GM19023 (cell line): ENCODE data around the gene SACM1L.
"Not testable (repeated sequence)": the region's sequence is repeated elsewhere in the genome, so short reads cannot be mapped to it uniquely, and the experiment has no call there.

Experiments used
- ATAC-seq: cut with Tn5 transposase; IDR thresholded peaks from one replicate; pipeline ENCODE4 v1.9.1; 2021; ENCODE audit warnings: mild to moderate bottlenecking, moderate library complexity; ENCODE audit not compliant: unreplicated experiment

The SACM1L gene

GRCh38 chr3:45741247-45741646 lies 52.1 kb downstream of the SACM1L start:
- no peak for ATAC-seq

- no peak for ATAC-seq
These were observed 52.7 kb downstream of the SACM1L start for GRCh38 chr3:45741742-45742460.

DNA sequence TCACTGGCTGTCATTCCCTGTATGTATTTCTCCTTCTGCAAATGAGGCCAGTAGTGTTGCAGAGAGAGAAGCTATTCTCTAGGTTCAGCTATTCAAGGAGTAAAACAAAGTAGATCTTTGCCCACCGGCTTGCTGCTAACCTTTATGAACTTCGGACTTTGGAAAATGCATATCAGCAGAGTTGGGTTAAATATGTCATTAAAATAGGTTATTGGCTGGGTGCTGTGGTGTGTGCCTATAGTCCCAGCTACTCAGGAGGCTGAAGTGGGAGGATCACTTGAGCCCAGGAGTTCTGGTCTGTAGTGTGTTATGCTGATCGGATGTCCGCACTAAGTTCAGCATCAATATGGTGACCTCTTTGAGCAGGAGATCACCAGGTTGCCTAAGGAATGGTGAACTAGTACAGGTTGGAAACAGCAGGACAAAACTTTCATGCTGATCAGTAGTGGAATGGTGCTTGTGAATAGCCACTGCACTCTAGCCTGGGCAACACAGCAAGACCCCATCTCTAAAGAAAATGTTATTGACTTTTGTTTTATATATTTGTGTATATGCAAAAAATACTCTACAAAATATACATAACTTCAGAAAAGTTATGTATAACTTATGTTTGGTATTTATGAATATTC lies 53.4 kb downstream of the SACM1L start:
- ATAC-seq = no peak

DNA sequence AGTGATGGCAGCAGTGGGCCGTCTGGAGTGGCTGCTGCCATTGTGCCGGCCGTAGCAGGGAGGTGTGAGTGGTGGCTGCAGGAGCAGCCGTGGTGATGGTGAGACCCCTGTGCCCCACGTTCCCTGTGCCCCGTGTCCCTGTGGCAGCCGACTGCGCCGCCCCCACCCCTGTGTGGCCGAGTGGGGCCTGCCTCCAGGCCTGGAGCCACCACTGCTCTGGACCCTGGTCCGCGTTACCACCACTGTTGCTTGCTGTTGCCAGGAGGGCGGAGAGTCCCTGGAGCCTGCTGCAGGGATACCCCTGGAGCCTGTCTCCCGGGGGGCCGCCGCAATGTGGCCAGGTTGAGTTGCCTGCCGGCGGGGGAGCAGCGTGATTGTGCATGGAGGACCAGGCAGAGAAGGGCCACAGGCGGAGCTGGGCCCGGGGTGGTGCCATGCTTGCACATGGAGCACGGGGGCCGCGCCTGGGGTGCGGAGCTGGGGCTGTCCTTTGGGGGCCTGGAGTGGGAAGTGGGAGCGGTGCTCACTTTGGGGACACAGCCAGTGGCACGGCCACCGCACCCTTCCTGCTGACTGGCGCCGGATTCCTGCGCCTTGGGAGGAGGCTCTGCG lies 57.1 kb downstream of the SACM1L start:
- no peak for ATAC-seq

GRCh38 chr3:45746777-45747622 lies 57.8 kb downstream of the SACM1L start:
- no peak for ATAC-seq

GRCh38 chr3:45748068-45748467 lies 58.9 kb downstream of the SACM1L start:
- ATAC-seq = no peak

DNA sequence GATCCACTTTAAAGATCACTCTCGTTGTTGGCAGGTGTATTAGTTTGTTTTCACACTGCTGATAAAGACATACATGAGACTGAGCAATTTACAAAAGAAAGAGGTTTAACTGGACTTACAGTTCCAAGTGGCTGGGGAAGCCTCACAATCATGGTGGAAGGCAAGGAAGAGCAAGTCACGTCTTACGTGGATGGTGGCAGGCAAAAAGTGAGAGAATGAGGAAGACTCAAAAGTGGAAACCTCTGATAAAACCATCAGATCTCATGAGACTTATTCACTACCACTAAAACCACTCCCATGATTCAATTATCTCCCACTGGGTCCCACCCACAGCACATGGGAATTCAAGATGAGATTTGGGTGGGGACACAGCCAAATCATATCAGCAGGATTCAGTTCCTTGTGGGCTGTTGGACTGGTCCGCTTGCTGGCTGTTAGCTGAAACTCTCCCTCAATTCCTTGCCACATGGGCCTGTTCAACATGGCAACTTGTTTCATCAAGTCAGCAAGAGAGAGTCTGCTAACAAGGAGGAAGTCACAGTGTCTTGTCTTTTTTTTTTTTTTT lies 59.9 kb downstream of the SACM1L start:
- not testable (repeated sequence) for ATAC-seq

DNA sequence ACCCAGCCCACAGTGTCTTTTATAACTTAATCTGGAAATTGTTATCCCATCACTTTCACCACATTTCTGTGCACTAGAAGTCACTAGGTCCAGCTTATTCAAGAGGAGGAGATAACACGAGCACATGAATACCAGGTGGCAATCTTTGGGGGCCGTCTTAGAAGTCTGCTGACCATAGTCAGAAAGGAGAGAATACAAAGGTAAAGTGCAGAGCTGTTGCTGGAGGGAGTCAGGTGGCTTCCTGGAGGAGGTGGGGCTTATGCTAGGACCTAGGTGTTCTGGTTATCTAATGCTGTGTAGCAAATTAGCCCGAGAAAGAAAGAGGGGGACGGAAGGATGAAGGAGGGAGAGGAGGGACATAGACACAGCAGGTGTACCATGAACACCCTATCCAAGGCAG lies 60.7 kb downstream of the SACM1L start:
- ATAC-seq = no peak

DNA sequence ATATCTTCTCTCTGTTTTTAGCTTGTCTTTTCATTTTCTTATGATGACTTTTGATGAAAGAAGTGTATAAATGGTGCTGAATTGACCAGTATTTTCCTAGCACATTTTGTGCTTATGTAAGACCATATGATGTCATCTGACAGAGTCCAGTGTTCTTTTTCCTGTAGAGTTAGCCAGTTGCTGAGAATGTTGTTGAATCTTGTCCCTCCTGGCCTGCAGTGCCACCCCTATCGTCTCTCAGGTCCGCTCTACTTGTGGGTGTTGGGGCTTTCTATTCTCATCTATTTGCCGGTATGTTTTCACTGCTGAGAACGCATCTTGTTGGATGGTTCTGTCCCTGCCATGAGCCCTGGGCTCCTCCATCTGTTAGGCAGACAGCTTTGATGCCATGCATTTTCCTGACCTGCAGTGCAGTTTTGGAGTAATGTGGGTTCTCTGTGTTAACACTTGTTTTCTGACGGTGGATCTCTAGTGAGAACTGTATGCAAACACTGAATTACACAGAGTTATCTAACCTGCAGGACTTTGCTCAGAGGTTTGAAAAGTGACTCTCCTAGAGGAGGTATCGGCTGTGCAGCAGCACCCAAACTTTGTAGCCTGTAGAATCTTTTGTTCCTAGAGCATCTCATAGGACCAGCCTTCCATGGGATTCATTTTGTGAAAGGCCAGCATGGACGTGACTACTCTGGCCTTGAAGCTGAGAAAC lies 62.5 kb downstream of the SACM1L start:
- ATAC-seq = no peak

DNA sequence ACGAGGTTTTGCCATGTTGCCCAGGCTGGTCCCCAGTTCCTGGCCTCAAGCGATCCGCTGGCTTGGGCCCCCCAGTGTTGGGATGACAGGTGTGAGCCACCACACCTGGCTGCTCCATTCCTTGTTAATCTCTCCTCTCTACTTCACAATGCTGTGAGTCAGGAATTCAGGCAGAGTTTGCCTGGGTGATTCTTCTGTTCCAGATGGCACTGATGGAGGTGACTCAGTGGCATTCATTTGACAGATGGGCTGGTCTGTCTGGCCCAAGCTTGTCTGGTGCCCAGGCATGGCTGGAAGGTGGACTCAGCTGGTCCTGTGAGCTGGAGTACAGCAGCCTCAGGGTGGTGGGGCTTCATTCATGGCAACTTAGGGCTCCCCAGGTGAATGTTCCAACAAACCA lies 63.9 kb downstream of the SACM1L start:
- no peak for ATAC-seq

- no peak for ATAC-seq
These were observed 65.3 kb downstream of the SACM1L start for GRCh38 chr3:45754461-45754860.

DNA sequence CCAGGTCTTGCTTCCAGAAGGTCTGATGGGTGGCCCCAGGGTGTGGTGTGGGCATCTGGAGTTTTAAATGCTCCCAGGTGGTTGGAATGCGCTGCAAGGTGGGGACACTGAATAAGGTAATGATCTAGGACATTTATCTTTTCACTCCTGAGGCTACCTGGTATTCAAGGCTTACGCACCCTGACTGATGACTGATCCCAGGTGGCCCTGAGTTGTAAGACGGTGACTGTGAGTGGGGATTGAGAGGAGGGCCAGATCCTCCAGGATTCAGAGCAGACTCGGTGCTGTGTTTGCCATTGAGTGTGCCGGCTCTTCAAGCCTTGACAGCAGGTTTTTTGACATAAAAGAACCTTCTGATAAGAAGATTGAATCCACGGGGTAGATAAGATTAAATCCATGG lies 66.9 kb downstream of the SACM1L start:
- ATAC-seq = no peak

DNA sequence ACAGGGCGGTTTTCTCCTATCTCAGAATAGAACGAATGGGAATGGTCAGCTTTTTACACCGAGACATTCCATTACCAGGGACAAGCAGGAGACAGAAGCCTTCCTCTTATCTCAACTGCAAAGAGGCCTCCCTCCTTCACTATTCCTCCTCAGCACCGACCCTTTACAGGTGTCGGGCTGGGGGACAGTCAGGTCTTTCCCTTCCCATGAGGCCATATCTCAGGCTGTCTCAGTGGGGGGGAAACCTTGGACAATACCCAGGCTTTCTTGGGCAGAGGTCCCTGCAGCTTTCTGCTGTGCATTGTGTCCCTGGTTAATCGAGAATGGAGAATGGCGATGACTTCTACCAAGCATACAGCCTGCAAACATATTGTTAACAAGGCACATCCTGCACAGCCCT lies 67.9 kb downstream of the SACM1L start:
- not testable (repeated sequence) for ATAC-seq

DNA sequence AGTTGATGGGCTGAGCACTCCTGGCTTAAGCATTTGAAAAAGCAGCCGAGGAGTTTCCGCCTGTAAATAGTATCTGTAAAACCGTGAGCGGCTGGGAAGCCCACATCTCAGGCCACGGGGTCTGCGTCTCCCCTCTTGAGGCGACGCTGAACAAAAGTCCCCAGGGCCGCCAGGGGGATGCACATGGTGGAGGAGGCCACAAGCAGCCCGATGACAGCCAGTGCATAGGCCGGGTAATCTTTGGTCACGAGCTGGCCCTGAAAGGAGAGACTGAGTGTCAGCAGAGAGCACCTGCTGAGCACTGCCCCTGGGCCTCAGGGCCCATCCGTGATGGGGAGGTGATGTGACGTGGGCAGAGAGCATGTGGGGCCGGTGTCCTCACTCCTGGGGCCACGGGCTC lies 69.7 kb downstream of the SACM1L start:
- no peak for ATAC-seq

- no peak for ATAC-seq
These were observed 70.7 kb downstream of the SACM1L start for GRCh38 chr3:45759851-45760250.

DNA sequence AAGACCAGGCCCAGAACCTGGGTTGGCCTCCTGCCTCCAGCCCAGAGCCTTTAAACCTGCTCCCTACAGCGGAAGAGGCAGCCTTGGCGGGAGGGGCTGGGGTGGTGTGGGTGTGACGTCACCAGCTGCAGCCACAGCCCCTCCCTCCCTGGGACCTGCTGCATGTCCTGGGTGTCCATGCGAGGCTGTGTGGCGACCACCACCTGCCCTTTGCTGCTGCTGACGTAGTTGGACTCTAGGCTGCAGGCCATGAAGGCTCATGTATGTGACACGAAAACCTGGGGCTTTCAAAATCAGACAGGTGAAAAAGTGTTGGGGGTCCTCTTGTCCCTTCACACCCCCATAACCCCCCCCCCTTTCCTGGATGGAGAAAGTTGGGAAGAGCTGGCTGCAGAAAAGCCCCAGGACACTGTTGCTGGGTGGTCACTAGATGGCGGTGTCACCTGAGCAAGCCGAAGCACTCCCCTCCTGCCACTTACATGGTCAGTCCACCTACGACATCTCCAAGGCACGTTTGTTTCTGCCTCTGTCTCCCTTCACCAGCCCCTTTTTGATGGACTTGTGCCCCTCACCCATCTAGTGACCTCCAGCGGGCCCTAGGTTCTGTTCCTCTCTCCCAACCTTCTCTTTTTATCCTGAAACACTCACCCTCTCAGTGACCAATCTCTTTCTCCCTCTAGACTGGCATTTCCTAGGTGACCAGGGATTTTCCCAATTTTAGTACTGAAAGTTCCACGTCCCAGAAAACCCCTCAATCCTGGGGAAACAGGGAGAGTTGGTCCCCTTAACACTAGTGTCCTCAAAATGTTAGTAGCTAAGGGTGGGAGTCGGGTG lies 71.9 kb downstream of the SACM1L start:
- ATAC-seq = no peak

DNA sequence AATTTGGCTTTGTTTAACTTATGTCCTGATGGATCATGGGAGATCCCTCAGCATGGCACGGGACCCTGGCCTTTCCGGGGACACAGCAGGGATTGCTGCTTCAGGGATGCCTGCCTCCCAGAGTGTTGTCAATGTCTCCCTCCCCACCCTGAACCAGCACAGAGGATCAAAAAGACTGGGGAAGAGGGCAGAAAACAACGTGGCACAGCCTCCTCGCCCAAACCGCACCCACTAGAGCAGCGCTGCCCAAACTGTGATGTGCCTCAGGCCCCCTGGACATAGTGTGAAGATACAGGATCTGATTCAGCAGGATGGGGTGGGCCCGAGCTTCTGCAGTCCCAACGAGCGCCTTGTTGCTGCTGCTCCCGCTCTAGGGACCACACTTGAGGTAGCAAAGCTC lies 72.6 kb downstream of the SACM1L start:
- ATAC-seq = no peak

DNA sequence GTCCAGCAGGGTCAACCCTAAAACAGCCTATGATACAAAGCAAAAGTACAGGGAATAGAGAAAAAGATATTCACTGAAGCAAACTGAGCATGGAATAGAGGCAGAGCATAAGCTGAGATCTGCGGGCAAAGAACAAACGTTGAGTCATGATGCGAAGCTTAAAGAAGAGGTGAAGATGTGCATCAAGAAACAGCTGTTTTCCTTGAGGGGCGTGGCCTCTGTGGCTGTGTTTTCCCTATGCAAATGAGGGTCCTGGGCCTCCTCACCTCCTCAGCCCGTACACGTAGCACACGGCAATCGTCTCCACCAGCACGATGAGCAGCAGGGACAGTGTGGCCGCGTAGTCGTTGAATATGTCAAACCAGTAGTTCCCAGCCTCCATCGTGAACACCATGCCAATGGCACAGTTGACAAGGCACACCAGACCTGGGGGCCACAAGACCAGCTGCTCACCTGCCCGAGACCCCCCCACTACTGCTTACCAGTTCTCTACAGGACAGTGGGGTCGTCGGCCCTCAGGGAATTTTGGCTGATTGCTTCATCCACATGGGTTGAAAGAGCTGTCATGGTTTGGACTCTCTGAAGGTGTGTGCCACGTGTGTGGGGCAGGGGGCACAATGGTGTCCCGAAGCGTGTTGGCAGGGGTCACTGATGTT lies 73.6 kb downstream of the SACM1L start:
- ATAC-seq = no peak

DNA sequence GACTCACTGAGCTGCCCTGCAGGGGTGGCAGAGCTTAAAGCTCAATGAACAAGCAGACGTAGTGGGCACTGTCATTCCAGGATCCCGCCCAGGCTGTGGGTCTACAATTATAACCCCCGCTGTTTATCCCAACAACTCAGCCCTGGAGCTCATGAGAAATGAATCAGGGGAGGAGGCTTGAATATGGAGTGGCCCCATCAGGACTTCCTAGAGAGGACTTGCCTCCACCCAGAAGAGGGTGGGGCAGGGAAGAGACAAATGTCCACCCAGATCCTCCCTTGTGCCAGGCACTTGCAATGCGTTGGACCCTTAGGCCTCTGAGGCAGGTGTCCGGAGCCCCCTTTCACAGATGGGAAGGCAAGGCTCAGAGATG lies 74.1 kb downstream of the SACM1L start:
- ATAC-seq = no peak
